ENCODE data around the gene DTYMK.

Gene DTYMK

DNA sequence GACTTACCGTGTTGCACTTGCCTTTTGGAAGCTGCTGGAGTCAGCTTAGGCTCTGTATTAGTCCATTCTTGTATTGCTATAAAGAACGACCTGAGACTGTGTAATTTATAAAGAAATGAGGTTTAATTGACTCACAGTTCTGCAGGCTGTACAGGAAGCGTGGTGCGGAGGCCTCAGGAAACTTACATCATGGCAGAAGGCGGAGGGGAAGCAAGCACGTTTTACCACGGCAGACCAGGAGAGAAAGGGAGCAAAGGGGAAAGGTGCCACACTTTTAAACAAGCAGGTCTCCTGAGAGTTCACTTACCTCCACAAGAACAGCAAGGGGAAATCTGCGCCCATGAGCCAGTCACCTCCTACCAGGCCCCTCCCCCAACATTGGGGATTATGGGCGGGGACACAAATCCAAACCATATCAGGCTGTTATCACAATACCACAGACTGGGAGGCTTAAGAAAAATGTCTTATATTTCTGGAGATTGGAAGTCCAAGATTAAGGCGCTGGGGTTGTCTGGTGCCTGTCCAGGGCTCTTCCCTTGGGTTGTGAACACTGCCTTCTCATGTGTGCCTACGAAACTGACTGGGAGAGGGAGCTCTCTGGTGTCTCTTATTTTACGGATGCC, 44.2 kb upstream of the DTYMK start (continued):
- TF ChIP-seq, protein P1, sequence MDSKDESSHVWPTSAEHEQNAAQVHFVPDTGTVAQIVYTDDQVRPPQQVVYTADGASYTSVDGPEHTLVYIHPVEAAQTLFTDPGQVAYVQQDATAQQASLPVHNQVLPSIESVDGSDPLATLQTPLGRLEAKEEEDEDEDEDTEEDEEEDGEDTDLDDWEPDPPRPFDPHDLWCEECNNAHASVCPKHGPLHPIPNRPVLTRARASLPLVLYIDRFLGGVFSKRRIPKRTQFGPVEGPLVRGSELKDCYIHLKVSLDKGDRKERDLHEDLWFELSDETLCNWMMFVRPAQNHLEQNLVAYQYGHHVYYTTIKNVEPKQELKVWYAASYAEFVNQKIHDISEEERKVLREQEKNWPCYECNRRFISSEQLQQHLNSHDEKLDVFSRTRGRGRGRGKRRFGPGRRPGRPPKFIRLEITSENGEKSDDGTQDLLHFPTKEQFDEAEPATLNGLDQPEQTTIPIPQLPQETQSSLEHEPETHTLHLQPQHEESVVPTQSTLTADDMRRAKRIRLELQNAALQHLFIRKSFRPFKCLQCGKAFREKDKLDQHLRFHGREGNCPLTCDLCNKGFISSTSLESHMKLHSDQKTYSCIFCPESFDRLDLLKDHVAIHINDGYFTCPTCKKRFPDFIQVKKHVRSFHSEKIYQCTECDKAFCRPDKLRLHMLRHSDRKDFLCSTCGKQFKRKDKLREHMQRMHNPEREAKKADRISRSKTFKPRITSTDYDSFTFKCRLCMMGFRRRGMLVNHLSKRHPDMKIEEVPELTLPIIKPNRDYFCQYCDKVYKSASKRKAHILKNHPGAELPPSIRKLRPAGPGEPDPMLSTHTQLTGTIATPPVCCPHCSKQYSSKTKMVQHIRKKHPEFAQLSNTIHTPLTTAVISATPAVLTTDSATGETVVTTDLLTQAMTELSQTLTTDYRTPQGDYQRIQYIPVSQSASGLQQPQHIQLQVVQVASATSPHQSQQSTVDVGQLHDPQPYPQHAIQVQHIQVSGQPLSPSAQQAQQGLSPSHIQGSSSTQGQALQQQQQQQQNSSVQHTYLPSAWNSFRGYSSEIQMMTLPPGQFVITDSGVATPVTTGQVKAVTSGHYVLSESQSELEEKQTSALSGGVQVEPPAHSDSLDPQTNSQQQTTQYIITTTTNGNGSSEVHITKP (tag by site-specific recombination; IDR thresholded peaks at IDR 0.05): no peak
- no peak for TF ChIP-seq ZNF610 (tag by site-specific recombination; IDR thresholded peaks at IDR 0.05; ENCODE audit: borderline replicate concordance)
- no peak for TF ChIP-seq ZNF549 (tag by site-specific recombination; IDR thresholded peaks at IDR 0.05)
- TF ChIP-seq ZNF626 (tag by site-specific recombination; IDR thresholded peaks at IDR 0.05): no peak
- no peak for TF ChIP-seq ZNF514 (tag by site-specific recombination; IDR thresholded peaks at IDR 0.05)
- no peak for TF ChIP-seq ZNF629 (tag by site-specific recombination; IDR thresholded peaks at IDR 0.05)

DNA sequence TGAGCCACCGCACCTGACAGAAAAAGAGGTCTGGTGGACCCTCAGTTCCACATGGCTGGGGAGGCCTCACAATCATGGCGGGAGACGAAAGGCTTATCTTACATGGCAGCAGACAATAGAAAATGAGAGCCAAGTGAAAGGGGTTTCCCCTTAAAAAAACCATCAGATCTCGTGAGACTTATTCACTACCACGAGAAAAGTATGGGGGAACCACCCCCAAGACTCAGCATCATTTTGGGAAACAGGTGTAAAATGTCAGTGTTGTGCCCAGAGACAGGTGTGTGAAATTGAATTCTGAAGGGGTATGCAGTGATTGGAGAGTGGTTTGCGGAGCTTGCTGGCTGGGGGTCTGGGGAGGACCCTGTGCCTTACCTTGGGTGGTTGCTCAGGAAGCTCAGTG, 43.3 kb upstream of the DTYMK start:
- H3K4me3 ChIP-seq (ENCODE audit: low read depth, low read length): no peak overlapping the region
- no peaks in the 10 kb centered on the region for H3K4me1 ChIP-seq (ENCODE audit: control insufficient read depth, insufficient read depth, low read length)
- peaks cover 0 to 19% of the 10 kb centered on the region in 2 experiments; a peak in 1 of 3 replicates for H3K36me3 ChIP-seq (ENCODE audit: control insufficient read depth in 2 of 2, insufficient read depth in 1 of 2, low read length in 2 of 2)
- POLR2A ChIA-PET: no interaction called here
- CTCF ChIA-PET: interaction anchor here (1.7 kb wide), 1 partner anchor 28 kb away, joined by 4 read pairs; the partner anchor contains the start of gene ING5
- H3K9me3 ChIP-seq (ENCODE audit: control insufficient read depth, insufficient read depth, low read depth, low read length): no peaks in the 10 kb centered on the region
- H3K27ac ChIP-seq (ENCODE audit: extremely low read depth, low read depth, low read length): no peak overlapping the region
- TF ChIP-seq, protein P2, sequence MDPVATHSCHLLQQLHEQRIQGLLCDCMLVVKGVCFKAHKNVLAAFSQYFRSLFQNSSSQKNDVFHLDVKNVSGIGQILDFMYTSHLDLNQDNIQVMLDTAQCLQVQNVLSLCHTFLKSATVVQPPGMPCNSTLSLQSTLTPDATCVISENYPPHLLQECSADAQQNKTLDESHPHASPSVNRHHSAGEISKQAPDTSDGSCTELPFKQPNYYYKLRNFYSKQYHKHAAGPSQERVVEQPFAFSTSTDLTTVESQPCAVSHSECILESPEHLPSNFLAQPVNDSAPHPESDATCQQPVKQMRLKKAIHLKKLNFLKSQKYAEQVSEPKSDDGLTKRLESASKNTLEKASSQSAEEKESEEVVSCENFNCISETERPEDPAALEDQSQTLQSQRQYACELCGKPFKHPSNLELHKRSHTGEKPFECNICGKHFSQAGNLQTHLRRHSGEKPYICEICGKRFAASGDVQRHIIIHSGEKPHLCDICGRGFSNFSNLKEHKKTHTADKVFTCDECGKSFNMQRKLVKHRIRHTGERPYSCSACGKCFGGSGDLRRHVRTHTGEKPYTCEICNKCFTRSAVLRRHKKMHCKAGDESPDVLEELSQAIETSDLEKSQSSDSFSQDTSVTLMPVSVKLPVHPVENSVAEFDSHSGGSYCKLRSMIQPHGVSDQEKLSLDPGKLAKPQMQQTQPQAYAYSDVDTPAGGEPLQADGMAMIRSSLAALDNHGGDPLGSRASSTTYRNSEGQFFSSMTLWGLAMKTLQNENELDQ (tag by site-specific recombination; IDR thresholded peaks at IDR 0.05; ENCODE audit: low read depth): no peak
- TF ChIP-seq GLIS1 (tag by site-specific recombination; IDR thresholded peaks at IDR 0.05): no peak
- TF ChIP-seq ZNF596 (tag by site-specific recombination; IDR thresholded peaks at IDR 0.05): no peak
- TF ChIP-seq ZEB2 (tag by site-specific recombination; IDR thresholded peaks at IDR 0.05): no peak
- TF ChIP-seq TRIM28 (IDR thresholded peaks at IDR 0.05; ENCODE audit: borderline replicate concordance, low read length): no peak
- TF ChIP-seq SETDB1 (IDR thresholded peaks at IDR 0.05; ENCODE audit: insufficient read length, low read length): no peak
- TF ChIP-seq, protein P3, sequence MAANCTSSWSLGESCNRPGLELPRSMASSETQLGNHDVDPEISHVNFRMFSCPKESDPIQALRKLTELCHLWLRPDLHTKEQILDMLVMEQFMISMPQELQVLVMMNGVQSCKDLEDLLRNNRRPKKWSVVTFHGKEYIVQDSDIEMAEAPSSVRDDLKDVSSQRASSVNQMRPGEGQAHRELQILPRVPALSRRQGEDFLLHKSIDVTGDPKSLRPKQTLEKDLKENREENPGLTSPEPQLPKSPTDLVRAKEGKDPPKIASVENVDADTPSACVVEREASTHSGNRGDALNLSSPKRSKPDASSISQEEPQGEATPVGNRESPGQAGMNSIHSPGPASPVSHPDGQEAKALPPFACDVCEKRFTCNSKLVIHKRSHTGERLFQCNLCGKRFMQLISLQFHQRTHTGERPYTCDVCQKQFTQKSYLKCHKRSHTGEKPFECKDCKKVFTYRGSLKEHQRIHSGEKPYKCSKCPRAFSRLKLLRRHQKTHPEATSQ (tag by site-specific recombination; IDR thresholded peaks at IDR 0.05): no peak
- TF ChIP-seq, protein P4, sequence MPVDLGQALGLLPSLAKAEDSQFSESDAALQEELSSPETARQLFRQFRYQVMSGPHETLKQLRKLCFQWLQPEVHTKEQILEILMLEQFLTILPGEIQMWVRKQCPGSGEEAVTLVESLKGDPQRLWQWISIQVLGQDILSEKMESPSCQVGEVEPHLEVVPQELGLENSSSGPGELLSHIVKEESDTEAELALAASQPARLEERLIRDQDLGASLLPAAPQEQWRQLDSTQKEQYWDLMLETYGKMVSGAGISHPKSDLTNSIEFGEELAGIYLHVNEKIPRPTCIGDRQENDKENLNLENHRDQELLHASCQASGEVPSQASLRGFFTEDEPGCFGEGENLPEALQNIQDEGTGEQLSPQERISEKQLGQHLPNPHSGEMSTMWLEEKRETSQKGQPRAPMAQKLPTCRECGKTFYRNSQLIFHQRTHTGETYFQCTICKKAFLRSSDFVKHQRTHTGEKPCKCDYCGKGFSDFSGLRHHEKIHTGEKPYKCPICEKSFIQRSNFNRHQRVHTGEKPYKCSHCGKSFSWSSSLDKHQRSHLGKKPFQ (tag by site-specific recombination; IDR thresholded peaks at IDR 0.05): no peak
- TF ChIP-seq ZNF169 (tag by site-specific recombination; IDR thresholded peaks at IDR 0.05): no peak
- TF ChIP-seq ZNF433 (tag by site-specific recombination; IDR thresholded peaks at IDR 0.05; ENCODE audit: low read depth): no peak
- TF ChIP-seq ZNF529 (tag by site-specific recombination; IDR thresholded peaks at IDR 0.05; ENCODE audit: insufficient replicate concordance): no peak
- TF ChIP-seq, protein P5, sequence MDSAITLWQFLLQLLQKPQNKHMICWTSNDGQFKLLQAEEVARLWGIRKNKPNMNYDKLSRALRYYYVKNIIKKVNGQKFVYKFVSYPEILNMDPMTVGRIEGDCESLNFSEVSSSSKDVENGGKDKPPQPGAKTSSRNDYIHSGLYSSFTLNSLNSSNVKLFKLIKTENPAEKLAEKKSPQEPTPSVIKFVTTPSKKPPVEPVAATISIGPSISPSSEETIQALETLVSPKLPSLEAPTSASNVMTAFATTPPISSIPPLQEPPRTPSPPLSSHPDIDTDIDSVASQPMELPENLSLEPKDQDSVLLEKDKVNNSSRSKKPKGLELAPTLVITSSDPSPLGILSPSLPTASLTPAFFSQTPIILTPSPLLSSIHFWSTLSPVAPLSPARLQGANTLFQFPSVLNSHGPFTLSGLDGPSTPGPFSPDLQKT (IDR thresholded peaks at IDR 0.05; ENCODE audit: borderline replicate concordance, low read depth, low read length): no peak
- TF ChIP-seq, protein P6, sequence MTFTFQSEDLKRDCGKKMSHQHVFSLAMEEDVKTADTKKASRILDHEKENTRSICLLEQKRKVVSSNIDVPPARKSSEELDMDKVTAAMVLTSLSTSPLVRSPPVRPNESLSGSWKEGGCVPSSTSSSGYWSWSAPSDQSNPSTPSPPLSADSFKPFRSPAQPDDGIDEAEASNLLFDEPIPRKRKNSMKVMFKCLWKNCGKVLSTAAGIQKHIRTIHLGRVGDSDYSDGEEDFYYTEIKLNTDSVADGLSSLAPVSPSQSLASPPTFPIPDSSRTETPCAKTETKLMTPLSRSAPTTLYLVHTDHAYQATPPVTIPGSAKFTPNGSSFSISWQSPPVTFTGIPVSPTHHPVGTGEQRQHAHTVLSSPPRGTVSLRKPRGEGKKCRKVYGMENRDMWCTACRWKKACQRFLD (tag by site-specific recombination; IDR thresholded peaks at IDR 0.05): no peak
- TF ChIP-seq ZNF792 (tag by site-specific recombination; IDR thresholded peaks at IDR 0.05): no peak
- TF ChIP-seq OSR2 (tag by site-specific recombination; IDR thresholded peaks at IDR 0.05): no peak
- TF ChIP-seq, protein P7, sequence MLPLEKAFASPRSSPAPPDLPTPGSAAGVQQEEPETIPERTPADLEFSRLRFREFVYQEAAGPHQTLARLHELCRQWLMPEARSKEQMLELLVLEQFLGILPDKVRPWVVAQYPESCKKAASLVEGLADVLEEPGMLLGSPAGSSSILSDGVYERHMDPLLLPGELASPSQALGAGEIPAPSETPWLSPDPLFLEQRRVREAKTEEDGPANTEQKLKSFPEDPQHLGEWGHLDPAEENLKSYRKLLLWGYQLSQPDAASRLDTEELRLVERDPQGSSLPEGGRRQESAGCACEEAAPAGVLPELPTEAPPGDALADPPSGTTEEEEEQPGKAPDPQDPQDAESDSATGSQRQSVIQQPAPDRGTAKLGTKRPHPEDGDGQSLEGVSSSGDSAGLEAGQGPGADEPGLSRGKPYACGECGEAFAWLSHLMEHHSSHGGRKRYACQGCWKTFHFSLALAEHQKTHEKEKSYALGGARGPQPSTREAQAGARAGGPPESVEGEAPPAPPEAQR (tag by site-specific recombination; IDR thresholded peaks at IDR 0.05): no peak
